GM12873 (cell line): ENCODE data around the gene TTC34.

Source experiments
- CTCF ChIP-seq: IDR thresholded peaks from 2 replicates; pipeline ENCODE4 v1.5.1; 2012; ENCODE audit warnings: low read depth, mild to moderate bottlenecking, moderate library complexity, low read length, control low read depth; ENCODE audit not compliant: insufficient read depth; ENCODE audit errors: missing control alignments

Gene TTC34

DNA sequence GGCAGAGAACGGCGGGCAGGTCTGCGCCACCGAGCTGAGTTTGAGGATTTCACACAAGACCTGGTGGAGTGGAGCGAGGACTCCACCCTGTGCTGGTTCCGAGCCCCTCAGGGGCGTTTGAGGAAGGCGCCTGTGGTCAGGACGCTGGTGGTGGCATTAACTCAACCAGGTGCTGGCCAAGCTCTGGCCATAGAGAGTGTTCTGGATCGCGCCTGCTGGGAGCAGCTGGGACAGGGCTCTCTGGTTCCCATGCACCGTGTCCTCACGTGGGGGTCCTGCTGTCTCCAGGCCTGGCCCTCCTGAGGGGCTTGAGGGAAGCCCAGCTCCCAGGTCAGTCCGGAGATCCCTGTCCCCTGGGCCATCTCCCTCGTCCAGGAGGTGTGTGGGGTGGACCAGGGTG, 24.8 kb upstream of the TTC34 start:
- TF ChIP-seq CTCF, result no peak

GRCh38 chr1:2825487-2826189, 24.1 kb upstream of the TTC34 start:
- TF ChIP-seq CTCF, result no peak

DNA sequence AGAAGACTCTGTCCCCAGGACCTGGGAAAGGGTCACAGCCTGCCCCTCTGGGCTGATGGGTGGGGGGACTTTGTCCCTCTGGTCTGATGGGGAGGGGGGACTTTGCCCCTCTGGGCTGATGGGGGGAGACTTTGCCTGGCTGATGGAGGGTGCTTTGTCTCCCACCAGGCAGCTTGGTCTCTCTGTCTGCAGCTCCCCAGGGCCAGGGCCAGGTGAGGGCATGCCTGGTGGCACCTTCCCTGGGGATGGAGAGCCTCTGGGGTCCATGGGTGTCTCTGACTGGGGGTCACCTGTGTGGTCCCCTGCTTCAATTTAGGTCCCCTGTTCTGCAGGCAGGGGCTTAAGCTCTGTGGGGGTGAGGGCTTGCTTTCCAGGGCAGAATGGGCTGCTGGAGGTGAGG, 23.5 kb upstream of the TTC34 start:
- no peak for TF ChIP-seq CTCF

DNA sequence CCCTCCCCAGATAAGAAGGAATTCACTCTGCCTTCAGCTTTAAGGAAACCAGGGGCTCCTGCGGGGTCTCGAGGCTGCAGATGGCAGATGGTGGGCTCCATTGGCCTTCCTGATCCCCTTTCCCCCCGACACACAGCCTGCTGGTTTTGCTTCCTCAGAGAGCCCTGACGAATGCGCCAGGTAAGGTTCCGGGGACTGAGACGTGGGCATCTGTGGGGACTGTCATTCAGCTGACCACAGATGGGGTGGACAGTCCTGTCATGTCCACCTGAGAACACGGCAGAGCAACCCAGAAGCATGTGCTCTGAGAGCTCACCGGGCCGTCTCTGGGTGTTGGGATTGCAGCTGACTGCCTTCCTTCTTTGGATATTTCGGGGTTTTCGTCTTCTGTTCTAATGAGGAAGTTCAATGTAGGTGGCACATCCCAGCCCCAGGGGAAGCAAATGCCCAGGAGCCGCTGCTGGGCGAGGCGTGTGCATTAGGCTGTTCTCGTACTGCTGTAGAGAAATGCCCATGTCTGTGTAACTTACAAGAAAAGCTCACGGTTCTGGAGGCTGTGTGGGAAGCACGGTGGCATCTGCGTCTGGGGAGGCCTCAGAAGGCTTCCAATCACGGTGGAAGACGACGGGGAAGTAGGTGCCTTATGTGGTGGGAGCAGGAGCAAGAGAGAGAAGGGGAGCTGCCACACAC, 22.6 kb upstream of the TTC34 start:
- no peak for TF ChIP-seq CTCF

- no peak for TF ChIP-seq CTCF
These were observed 21.2 kb upstream of the TTC34 start for GRCh38 chr1:2822621-2823145.

DNA sequence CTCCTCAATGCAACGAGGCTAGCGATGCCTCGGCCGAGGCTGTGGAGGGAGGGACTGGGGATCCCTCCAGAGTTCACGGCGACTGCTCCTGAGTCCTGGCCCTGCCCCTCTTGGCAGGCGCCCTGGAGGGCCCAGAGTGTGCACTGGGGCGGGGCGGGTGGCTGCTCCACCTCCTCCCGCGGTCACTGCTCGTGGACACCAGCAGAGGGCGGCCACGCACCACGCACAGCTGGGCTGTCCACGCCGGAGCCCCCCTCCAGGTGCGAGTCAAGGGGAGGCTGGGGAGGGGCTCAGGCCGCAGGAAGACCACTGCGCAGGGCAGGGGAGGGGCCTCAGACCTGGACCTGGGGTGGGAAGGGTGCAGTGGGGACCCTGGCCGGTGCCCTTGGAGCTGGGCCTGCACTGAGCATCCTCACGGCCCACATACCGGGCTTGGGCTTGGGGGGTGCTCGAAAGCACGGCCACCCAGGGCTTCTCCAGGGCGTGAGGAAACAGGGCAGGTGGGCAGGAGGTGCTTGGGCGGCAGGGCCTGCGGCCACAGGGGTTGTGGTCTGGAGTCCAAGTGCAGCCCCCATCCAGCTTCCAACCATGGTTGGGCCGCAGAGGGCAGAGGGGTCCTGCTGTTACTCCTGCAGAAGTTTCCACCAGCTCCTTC, 20.6 kb upstream of the TTC34 start:
- TF ChIP-seq CTCF, result peak; percentile 49

DNA sequence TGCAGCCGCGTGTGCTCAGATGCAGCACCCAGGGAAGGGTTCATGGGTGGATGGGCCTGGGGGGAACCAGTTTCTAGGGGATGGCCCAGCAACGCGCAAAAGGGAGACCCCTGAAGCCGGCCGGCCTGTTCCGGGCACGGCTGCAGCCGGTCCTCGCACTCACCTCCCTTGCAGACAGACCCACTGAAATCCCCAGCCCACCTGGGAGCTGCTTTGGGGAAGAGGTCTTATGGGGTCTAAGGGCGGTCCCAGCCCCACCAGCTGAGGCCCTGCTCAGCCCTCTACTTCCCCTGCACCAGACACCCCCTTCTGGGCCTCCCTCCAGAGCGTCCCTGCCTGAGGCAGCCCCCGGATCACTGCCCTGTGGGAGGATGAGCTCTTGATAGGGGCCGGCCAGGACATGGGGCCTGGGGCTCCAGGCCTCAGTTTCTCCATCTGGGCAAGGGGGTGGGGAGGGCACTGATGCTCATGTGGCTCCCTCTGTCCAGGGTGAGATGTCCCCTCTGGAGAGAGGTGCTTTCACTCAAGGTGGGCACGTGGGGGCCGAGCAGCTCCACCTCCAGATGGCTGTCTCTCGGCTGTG, 20.0 kb upstream of the TTC34 start:
- TF ChIP-seq CTCF, result no peak
